Measurements from ENCODE around the gene EFNB1.

EFNB1 gene

GRCh38 chrX:68837119-68837518, 8.3 kb downstream of the EFNB1 start:
- WGBS (ENCODE audit: extremely low coverage, insufficient coverage, insufficient read length) = no CpG with 5 or more reads among the region's 3 CpGs

GRCh38 chrX:68838571-68838910, 9.7 kb downstream of the EFNB1 start:
- H3K79me2 ChIP-seq (ENCODE audit: control insufficient read depth, insufficient read depth, low read length, poor library complexity) = no peaks in the 10 kb centered on the region
- H3K27me3 ChIP-seq (ENCODE audit: insufficient read depth, low read length) = no peaks in the 10 kb centered on the region
- H2BK5ac ChIP-seq (ENCODE audit: low read depth, low read length, poor library complexity) = no peak overlapping the region
- no peak for DNase-seq
- no peak overlapping the region for H4K91ac ChIP-seq (ENCODE audit: low read depth, low read length)
- no peak overlapping the region for H2BK12ac ChIP-seq (ENCODE audit: low read length)
- no peak overlapping the region for H3K4ac ChIP-seq (ENCODE audit: low read depth, low read length)
- H3K27ac ChIP-seq (ENCODE audit: low read depth, low read length) = no peak overlapping the region
- H3K9me3 ChIP-seq (ENCODE audit: insufficient read depth, low read depth, low read length) = no peaks in the 10 kb centered on the region
- no peak overlapping the region for H3K14ac ChIP-seq (ENCODE audit: low read length)
- H3K18ac ChIP-seq (ENCODE audit: low read length) = no peak overlapping the region
- H3K4me3 ChIP-seq (ENCODE audit: low read depth, low read length) = no peak overlapping the region
- no peak overlapping the region for H3K9ac ChIP-seq (ENCODE audit: low read length)
- H2AK5ac ChIP-seq (ENCODE audit: low read length) = no peak overlapping the region
- no peak overlapping the region for H4K12ac ChIP-seq (ENCODE audit: low read depth, low read length)
- H3K23ac ChIP-seq (ENCODE audit: low read length) = no peak overlapping the region
- H2AFZ ChIP-seq (ENCODE audit: insufficient read depth, low read length, poor library complexity) = no peak overlapping the region
- WGBS (ENCODE audit: extremely low coverage, insufficient coverage, insufficient read length) = no CpG with 5 or more reads among the region's 8 CpGs
- no peaks in the 10 kb centered on the region for H3K79me1 ChIP-seq (ENCODE audit: low read length)
- no peak overlapping the region for H3K4me2 ChIP-seq (ENCODE audit: low read length)
- no peaks in the 10 kb centered on the region for H3K4me1 ChIP-seq (ENCODE audit: control insufficient read depth in 1 of 2, insufficient read depth in 2 of 2, low read length in 2 of 2)
- H4K8ac ChIP-seq (ENCODE audit: low read depth, low read length) = no peak overlapping the region
- H3K36me3 ChIP-seq (ENCODE audit: control insufficient read depth in 1 of 2, insufficient read depth in 2 of 2, low read length in 2 of 2) = peaks cover 18 to 22% of the 10 kb centered on the region in 2 experiments
- no peak overlapping the region for H2BK120ac ChIP-seq (ENCODE audit: insufficient read depth, low read length, poor library complexity)

More at GRCh38 chrX:68837119-68837518, 8.3 kb downstream of the EFNB1 start:
- H3K18ac ChIP-seq (ENCODE audit: low read length) = no peak overlapping the region
- H3K27ac ChIP-seq (ENCODE audit: low read depth, low read length) = no peak overlapping the region
- no peak overlapping the region for H2BK120ac ChIP-seq (ENCODE audit: insufficient read depth, low read length, poor library complexity)
- H2AFZ ChIP-seq (ENCODE audit: insufficient read depth, low read length, poor library complexity) = no peak overlapping the region
- H3K14ac ChIP-seq (ENCODE audit: low read length) = no peak overlapping the region
- H4K12ac ChIP-seq (ENCODE audit: low read depth, low read length) = no peak overlapping the region
- H4K91ac ChIP-seq (ENCODE audit: low read depth, low read length) = no peak overlapping the region
- no peak overlapping the region for H3K4me3 ChIP-seq (ENCODE audit: low read depth, low read length)
- no peak overlapping the region for H2BK12ac ChIP-seq (ENCODE audit: low read length)
- H3K9me3 ChIP-seq (ENCODE audit: insufficient read depth, low read depth, low read length) = no peaks in the 10 kb centered on the region
- H3K4ac ChIP-seq (ENCODE audit: low read depth, low read length) = no peak overlapping the region
- H4K8ac ChIP-seq (ENCODE audit: low read depth, low read length) = no peak overlapping the region
- no peaks in the 10 kb centered on the region for H3K27me3 ChIP-seq (ENCODE audit: insufficient read depth, low read length)
- no peaks in the 10 kb centered on the region for H3K79me1 ChIP-seq (ENCODE audit: low read length)
- no peak overlapping the region for H2AK5ac ChIP-seq (ENCODE audit: low read length)
- H3K4me1 ChIP-seq (ENCODE audit: control insufficient read depth in 1 of 2, insufficient read depth in 2 of 2, low read length in 2 of 2) = no peaks in the 10 kb centered on the region
- H3K79me2 ChIP-seq (ENCODE audit: control insufficient read depth, insufficient read depth, low read length, poor library complexity) = no peaks in the 10 kb centered on the region
- no peak overlapping the region for H3K4me2 ChIP-seq (ENCODE audit: low read length)
- H3K36me3 ChIP-seq (ENCODE audit: control insufficient read depth in 1 of 2, insufficient read depth in 2 of 2, low read length in 2 of 2) = peaks cover 18 to 22% of the 10 kb centered on the region in 2 experiments
- no peak for DNase-seq
- no peak overlapping the region for H3K9ac ChIP-seq (ENCODE audit: low read length)
- no peak overlapping the region for H2BK5ac ChIP-seq (ENCODE audit: low read depth, low read length, poor library complexity)
- no peak overlapping the region for H3K23ac ChIP-seq (ENCODE audit: low read length)

GRCh38 chrX:68839771-68840170, 10.9 kb downstream of the EFNB1 start:
- Histone ChIP-seq H3K9me3 (ENCODE audit: insufficient read depth, low read depth, low read length) (no peaks in the 10 kb centered on the region), H3K4me1 (ENCODE audit: control insufficient read depth in 1 of 2, insufficient read depth in 2 of 2, low read length in 2 of 2) (no peaks in the 10 kb centered on the region), H3K14ac (ENCODE audit: low read length) (no peak overlapping the region), H4K12ac (ENCODE audit: low read depth, low read length) (no peak overlapping the region), H3K4ac (ENCODE audit: low read depth, low read length) (no peak overlapping the region), H4K91ac (ENCODE audit: low read depth, low read length) (no peak overlapping the region), H2BK5ac (ENCODE audit: low read depth, low read length, poor library complexity) (no peak overlapping the region), H2BK120ac (ENCODE audit: insufficient read depth, low read length, poor library complexity) (no peak overlapping the region), H3K27me3 (ENCODE audit: insufficient read depth, low read length) (no peaks in the 10 kb centered on the region), H3K9ac (ENCODE audit: low read length) (no peak overlapping the region), H3K79me1 (ENCODE audit: low read length) (no peaks in the 10 kb centered on the region), H3K4me2 (ENCODE audit: low read length) (no peak overlapping the region), H2AK5ac (ENCODE audit: low read length) (no peak overlapping the region), H2AFZ (ENCODE audit: insufficient read depth, low read length, poor library complexity) (no peak overlapping the region), H3K18ac (ENCODE audit: low read length) (no peak overlapping the region), H3K36me3 (ENCODE audit: control insufficient read depth in 1 of 2, insufficient read depth in 2 of 2, low read length in 2 of 2) (peaks cover 20 to 22% of the 10 kb centered on the region in 2 experiments), H3K4me3 (ENCODE audit: low read depth, low read length) (no peak overlapping the region), H2BK12ac (ENCODE audit: low read length) (no peak overlapping the region), H4K8ac (ENCODE audit: low read depth, low read length) (no peak overlapping the region), H3K27ac (ENCODE audit: low read depth, low read length) (no peak overlapping the region), H3K23ac (ENCODE audit: low read length) (no peak overlapping the region), H3K79me2 (ENCODE audit: control insufficient read depth, insufficient read depth, low read length, poor library complexity) (no peaks in the 10 kb centered on the region)
- WGBS (ENCODE audit: extremely low coverage, insufficient coverage, insufficient read length) = no CpG with 5 or more reads among the region's 4 CpGs
- DNase-seq = no peak

- H3K14ac ChIP-seq (ENCODE audit: low read length) = no peak overlapping the region
- WGBS (ENCODE audit: extremely low coverage, insufficient coverage, insufficient read length) = no CpG with 5 or more reads among the region's 22 CpGs
- H4K8ac ChIP-seq (ENCODE audit: low read depth, low read length) = no peak overlapping the region
- no peaks in the 10 kb centered on the region for H3K4me1 ChIP-seq (ENCODE audit: control insufficient read depth in 1 of 2, insufficient read depth in 2 of 2, low read length in 2 of 2)
- H3K9ac ChIP-seq (ENCODE audit: low read length) = no peak overlapping the region
- H2AFZ ChIP-seq (ENCODE audit: insufficient read depth, low read length, poor library complexity) = no peak overlapping the region
- no peak overlapping the region for H4K12ac ChIP-seq (ENCODE audit: low read depth, low read length)
- no peak overlapping the region for H3K4me3 ChIP-seq (ENCODE audit: low read depth, low read length)
- H3K18ac ChIP-seq (ENCODE audit: low read length) = no peak overlapping the region
- no peaks in the 10 kb centered on the region for H3K79me2 ChIP-seq (ENCODE audit: control insufficient read depth, insufficient read depth, low read length, poor library complexity)
- H3K27ac ChIP-seq (ENCODE audit: low read depth, low read length) = no peak overlapping the region
- H2BK120ac ChIP-seq (ENCODE audit: insufficient read depth, low read length, poor library complexity) = no peak overlapping the region
- no peak overlapping the region for H3K23ac ChIP-seq (ENCODE audit: low read length)
- no peaks in the 10 kb centered on the region for H3K9me3 ChIP-seq (ENCODE audit: insufficient read depth, low read depth, low read length)
- H2AK5ac ChIP-seq (ENCODE audit: low read length) = no peak overlapping the region
- no peak overlapping the region for H3K4ac ChIP-seq (ENCODE audit: low read depth, low read length)
- peaks cover 20 to 22% of the 10 kb centered on the region in 2 experiments for H3K36me3 ChIP-seq (ENCODE audit: control insufficient read depth in 1 of 2, insufficient read depth in 2 of 2, low read length in 2 of 2)
- no peak overlapping the region for H3K4me2 ChIP-seq (ENCODE audit: low read length)
- H3K79me1 ChIP-seq (ENCODE audit: low read length) = no peaks in the 10 kb centered on the region
- H2BK12ac ChIP-seq (ENCODE audit: low read length) = no peak overlapping the region
- no peak overlapping the region for H2BK5ac ChIP-seq (ENCODE audit: low read depth, low read length, poor library complexity)
- H3K27me3 ChIP-seq (ENCODE audit: insufficient read depth, low read length) = no peaks in the 10 kb centered on the region
- DNase-seq = no peak
- H4K91ac ChIP-seq (ENCODE audit: low read depth, low read length) = no peak overlapping the region
Observed at GRCh38 chrX:68840256-68840655, 11.4 kb downstream of the EFNB1 start.

All from trophoblast cell (in vitro differentiated cells and primary cell).